ENCODE results near the gene SH2D3C. TPM values are rescaled to one million over a fixed set of nuclear protein-coding genes. Genes with fewer than 3 reads are reported as not detected.

Gene SH2D3C, protein sequence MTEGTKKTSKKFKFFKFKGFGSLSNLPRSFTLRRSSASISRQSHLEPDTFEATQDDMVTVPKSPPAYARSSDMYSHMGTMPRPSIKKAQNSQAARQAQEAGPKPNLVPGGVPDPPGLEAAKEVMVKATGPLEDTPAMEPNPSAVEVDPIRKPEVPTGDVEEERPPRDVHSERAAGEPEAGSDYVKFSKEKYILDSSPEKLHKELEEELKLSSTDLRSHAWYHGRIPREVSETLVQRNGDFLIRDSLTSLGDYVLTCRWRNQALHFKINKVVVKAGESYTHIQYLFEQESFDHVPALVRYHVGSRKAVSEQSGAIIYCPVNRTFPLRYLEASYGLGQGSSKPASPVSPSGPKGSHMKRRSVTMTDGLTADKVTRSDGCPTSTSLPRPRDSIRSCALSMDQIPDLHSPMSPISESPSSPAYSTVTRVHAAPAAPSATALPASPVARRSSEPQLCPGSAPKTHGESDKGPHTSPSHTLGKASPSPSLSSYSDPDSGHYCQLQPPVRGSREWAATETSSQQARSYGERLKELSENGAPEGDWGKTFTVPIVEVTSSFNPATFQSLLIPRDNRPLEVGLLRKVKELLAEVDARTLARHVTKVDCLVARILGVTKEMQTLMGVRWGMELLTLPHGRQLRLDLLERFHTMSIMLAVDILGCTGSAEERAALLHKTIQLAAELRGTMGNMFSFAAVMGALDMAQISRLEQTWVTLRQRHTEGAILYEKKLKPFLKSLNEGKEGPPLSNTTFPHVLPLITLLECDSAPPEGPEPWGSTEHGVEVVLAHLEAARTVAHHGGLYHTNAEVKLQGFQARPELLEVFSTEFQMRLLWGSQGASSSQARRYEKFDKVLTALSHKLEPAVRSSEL
- 0.19 and 0.85 TPM in 2 replicates for total RNA-seq

DNA sequence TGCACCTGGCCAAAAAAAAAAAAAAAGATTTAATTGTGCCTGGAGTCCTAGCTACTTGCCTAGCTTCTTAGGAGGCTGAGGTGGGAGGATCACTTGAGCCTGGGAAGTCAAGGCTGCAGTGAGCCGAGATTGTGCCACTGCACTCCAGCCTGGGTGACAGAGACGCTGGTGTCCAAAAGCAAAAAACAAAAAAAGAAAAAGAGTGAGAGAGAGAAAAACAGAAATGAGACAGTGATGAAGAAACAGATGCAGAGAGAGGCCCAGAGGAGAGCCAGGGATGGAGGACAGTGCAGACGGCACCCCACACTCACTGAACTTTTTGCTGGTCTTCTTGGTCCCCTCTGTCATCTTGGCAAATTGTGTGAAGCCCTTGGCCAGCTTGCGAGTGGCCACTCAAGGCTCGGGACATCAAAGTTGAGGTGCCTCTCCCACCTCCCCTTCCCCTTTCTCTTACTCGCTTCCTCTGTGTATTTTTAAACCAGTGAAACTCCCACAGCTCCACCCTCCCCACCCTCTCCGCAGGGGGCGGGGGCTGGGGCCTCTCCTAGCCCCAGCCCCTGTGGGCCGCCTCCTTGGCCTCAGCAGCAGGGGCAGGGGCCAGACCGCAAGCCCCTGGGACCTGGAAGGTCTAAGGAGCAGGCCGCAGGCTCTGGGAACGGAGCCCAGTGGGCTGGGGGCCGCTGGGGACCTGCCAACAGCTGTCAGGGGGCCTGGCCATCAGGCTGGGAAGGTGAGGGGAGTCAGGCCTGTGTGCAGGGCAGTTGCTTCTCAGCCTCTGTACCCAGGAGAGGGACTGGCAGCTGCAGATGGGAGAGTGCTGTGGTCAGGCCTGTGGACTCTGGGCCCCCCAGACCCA, at the start of gene SH2D3C:
Gene SH2D3C, minus strand, starts transcription at position 387 of the 856 bp plus-strand sequence. Its CDS starts 39 bp downstream, at position 348.

DNA sequence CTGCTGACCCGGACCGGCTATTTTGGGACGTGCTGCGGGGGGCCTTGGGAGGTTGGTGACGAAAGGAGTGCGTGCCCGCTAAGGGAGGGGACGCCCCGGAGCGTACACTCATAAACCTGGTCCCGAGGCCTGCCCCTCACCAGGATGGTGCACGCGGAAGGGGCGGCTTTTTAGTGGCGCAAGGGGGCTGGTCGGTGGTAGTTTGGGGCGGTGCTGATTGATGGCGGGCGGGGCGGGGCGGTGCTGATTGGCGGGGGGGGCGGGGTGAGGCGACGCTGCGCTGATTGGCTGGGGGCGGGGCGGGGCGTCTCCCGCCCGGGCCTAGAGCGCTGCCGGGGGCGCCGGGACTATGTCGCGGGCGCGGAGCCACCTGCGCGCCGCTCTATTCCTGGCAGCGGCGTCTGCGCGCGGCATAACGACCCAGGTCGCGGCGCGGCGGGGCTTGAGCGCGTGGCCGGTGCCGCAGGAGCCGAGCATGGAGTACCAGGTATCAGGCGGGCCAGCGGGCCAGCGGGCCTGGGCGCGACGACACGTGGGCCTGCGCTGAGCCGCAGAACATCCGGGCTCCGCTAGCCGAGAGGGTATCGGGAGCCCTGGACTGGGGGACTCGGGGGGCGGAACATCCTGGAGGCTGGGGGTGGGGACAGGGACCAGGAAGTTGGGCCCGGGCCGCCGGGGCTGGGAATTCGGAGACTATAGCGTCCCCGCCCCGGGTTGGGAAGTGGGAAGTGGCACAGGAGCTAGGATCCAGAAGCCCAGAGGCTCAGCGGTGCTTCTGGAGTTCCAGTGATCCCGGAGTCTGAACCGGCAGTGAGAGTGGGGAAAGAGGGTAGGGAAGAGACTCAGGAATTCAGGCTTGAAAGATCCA, 24.3 kb upstream of the SH2D3C start, which contains the start of gene FPGS:
Gene FPGS, plus strand, starts transcription at position 307 of the 868 bp plus-strand sequence. Its CDS starts 43 bp downstream, at position 350.

DNA sequence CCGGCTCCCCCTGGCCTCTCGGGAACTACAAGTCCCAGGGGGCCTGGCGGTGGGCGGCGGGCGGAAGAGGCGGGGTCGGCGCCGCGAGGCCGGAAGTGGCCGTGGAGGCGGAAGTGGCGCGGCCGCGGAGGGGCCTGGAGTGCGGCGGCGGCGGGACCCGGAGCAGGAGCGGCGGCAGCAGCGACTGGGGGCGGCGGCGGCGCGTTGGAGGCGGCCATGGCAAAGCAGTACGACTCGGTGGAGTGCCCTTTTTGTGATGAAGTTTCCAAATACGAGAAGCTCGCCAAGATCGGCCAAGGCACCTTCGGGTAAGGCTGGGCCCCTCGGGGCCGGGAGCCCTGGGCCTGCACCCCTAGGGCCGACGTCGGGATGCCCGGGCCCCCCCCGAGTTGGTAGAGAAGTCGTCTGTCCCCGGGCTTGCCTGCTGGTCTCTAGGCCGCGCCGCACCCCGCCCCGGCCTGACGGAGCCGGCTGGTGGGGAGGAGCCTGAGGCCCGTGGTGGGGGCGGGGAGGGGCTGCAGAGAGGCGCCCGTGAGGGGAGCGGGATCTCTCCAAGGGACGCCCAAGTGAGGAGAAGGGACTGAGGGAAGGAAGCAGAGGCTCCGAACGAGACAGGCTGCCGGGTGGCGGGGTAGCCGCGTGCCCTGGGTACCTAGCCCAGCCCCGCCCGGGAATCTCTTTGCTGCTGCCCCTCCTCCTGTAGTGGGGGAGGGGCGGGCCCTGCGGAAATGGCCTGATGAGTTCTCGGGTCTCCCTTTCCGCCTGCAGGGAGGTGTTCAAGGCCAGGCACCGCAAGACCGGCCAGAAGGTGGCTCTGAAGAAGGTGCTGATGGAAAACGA, 7.7 kb upstream of the SH2D3C start, which contains the start of gene CDK9:
Gene CDK9, plus strand, starts transcription at position 102 of the 840 bp plus-strand sequence. Its CDS starts 115 bp downstream, at position 217.

DNA sequence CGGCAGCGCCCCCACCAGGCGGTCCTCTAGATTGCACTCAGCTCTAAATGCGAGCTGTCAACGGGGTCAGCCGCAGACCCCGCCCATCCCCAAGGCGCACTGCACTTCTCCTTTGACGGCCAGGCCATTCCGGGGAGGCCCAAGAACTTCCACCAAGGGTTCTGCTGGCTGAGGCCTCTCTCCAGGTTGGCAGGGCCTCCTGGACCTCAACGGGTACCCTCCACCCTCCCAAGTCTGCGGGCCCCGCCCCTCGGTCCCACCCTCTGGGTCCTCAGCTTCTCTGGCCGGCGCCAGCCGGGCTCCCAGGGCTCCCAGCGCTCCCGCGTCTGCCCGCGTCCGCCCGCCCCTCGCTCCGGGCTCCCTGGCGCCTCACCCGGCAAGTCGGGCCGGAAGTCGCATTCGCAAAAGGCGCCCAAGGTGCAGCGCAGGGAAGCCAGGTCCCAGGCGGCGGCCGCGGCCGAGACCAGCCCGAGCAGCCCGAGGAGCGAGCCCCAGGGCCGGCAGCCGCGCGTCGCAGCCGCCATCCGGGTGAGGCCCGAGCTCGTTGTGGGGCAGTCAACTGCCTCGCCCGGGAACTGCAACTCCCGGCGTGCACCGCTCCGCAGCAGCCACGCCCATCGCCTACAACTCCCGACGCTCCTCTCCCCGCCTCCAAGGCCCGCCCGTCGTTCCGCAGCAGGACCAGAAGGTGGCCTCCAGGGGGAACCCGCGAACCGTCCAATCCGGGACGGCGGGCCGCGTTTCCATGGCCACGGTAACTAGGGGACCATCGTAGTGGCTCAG, 43.5 kb downstream of the SH2D3C start, which contains the start of gene TOR2A:
Gene TOR2A, minus strand, starts transcription at position 548 of the 783 bp plus-strand sequence. Its CDS starts 24 bp downstream, at position 524.

DNA sequence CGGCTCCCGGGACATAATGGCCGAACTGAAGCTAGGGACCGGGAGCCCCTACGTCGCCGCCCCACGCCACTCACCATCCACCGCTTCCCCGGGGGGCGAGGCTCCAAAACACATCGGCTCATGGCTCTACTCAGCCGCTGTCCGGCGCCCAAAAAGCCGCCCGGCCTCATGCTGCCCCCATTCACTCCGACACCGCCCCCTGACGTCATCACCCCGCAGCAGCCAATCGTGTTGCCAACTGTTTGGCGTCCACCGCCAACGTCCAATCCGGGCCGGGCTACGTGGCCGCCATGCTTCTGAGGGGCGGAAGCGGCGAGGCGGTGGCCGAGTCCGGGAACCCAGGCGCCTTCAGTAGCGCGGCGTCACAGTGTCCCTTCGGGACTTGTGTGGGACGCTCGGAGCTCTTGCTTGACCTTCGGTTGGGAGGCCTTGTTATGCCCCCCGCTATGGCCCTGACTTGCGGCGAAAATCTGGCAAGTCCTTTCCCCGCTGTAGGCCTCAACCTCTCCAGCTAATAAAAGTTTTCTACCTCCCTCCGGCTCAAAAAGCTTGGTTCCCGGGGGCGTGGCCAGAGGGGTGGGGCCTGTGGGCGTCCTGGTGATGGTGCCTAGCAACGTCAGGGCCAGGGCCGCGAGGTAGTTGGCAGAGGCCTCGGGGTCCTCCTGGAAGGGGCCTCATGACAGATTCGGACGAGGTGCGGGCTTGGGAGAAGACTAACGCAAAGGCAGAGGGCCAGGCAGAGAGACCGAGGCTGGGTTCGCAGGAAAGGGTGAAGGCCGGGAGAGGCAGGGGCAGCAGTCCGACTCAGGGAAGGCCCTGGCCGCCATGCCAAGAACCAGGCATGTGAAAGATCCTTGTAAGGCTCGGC, 62.8 kb downstream of the SH2D3C start, which contains the start of the genes PTRH1 and TTC16:
Gene PTRH1, minus strand, starts transcription at position 194 of the 868 bp plus-strand sequence. Its CDS starts 24 bp downstream, at position 170.
Gene TTC16, plus strand, starts transcription at position 610 of the 868 bp plus-strand sequence. Its CDS starts 67 bp downstream, at position 677.

DNA sequence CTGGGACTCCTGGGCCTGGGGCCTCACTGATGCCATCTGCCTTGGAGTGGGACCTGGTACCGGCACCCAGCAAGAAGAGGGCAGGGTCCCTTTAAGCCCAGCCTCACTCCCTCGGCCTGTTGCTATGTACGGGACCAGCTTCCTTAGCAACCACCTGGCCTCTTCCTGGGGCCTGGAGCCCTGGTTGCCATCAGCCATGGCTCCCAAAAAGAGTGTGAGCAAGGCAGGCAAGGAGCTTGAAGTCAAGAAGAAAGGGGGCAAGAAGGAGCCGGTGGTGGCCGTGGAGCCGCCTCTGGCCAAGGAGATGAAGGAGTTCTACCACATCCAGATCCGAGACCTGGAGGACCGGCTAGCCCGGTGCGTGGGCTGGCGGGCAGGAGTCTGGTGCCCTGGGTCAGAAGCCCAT, 71.6 kb downstream of the SH2D3C start, which contains the start of gene CFAP157:
Gene CFAP157, plus strand, starts transcription at position 153 of the 406 bp plus-strand sequence. Its CDS starts 44 bp downstream, at position 197.

Other genes starting within 250 kb of the SH2D3C start
- gene STXBP1, start 166.4 kb downstream of the SH2D3C start, total RNA-seq = 19.6 and 23.4 TPM in 2 replicates
- 0.28 TPM in 1 of 2 replicates, not detected in the other for gene CFAP157, start 71.7 kb downstream of the SH2D3C start, total RNA-seq
- 17.8 and 32.0 TPM in 2 replicates for gene PTRH1, start 63.0 kb downstream of the SH2D3C start, total RNA-seq
- under 0.01 TPM in 1 of 2 replicates, not detected in the other for gene TTC16, start 62.6 kb downstream of the SH2D3C start, total RNA-seq
- 2.3 and 3.8 TPM in 2 replicates for gene TOR2A, start 43.4 kb downstream of the SH2D3C start, total RNA-seq
- 36.4 and 37.4 TPM in 2 replicates for gene CDK9, start 7.4 kb upstream of the SH2D3C start, total RNA-seq
- 41.4 and 50.2 TPM in 2 replicates for gene FPGS, start 24.2 kb upstream of the SH2D3C start, total RNA-seq
- gene ENG, start 76.0 kb upstream of the SH2D3C start, total RNA-seq = 24.2 and 34.3 TPM in 2 replicates
- 21.7 and 40.3 TPM in 2 replicates for gene AK1, start 99.0 kb upstream of the SH2D3C start, total RNA-seq
- 33.7 and 51.0 TPM in 2 replicates for gene ST6GALNAC6, start 120.9 kb upstream of the SH2D3C start, total RNA-seq
- 33.3 and 51.4 TPM in 2 replicates for gene ST6GALNAC4, start 138.4 kb upstream of the SH2D3C start, total RNA-seq
- 0.77 and 2.0 TPM in 2 replicates for gene PIP5KL1, start 152.1 kb upstream of the SH2D3C start, total RNA-seq
- 7.9 and 10.0 TPM in 2 replicates for gene DPM2, start 159.2 kb upstream of the SH2D3C start, total RNA-seq
- gene EEIG1, start 202.3 kb upstream of the SH2D3C start, total RNA-seq = 2.5 and 7.3 TPM in 2 replicates